GM23338 (cell line): ENCODE data around the gene MORC3. TPM values are rescaled to one million over a fixed set of nuclear protein-coding genes. Genes with fewer than 3 reads are reported as not detected.

Experiments
- ATAC-seq: fragments of 200-7000 bp; cut with Tn5 transposase; 3 replicates; pipeline ENCODE4 v1.9.1; 2020
- DNase-seq: peaks from one replicate; pipeline ENCODE4 v3.0.0-alpha.2; 2015; ENCODE audit warnings: low spot score
- H2AFZ ChIP-seq: fragments of 200-600 bp; sonication (generic); 2 replicates; pipeline ENCODE4 v1.8.0; 2016; ENCODE audit warnings: antibody characterized with exemption, mild to moderate bottlenecking, moderate library complexity
- H3F3A ChIP-seq: fragments of 200-600 bp; sonication (generic); replicated peaks from 2 replicates; pipeline ENCODE4 v1.8.0; 2017; ENCODE audit warnings: antibody characterized with exemption, mixed run types, low read depth
- H3K27ac ChIP-seq: fragments of 200-600 bp; sonication (generic); 2 replicates; pipeline ENCODE4 v1.6.1; 2016; ENCODE audit warnings: low read depth
- H3K27me3 ChIP-seq: fragments of 200-600 bp; sonication (generic); 2 replicates; pipeline ENCODE4 v1.8.0; 2016; ENCODE audit warnings: mild to moderate bottlenecking, mixed run types, moderate library complexity; ENCODE audit not compliant: insufficient read depth
- H3K36me3 ChIP-seq: fragments of 200-600 bp; sonication (generic); 2 replicates; pipeline ENCODE4 v1.8.0; 2016; ENCODE audit warnings: mild to moderate bottlenecking; ENCODE audit not compliant: insufficient read depth
- H3K4me1 ChIP-seq: fragments of 200-600 bp; sonication (generic); 2 replicates; pipeline ENCODE4 v1.8.0; 2016; ENCODE audit warnings: mild to moderate bottlenecking, moderate library complexity; ENCODE audit not compliant: insufficient read depth
- H3K4me2 ChIP-seq: fragments of 200-600 bp; sonication (generic); 2 replicates; pipeline ENCODE4 v1.7.1; 2017; ENCODE audit warnings: mixed run types
- H3K4me3 ChIP-seq: fragments of 200-600 bp; sonication (generic); 2 replicates; pipeline ENCODE4 v1.6.1; 2016; ENCODE audit warnings: mixed run types
- H3K79me2 ChIP-seq: fragments of 200-600 bp; sonication (generic); replicated peaks from 2 replicates; pipeline ENCODE4 v1.8.0; 2017; ENCODE audit warnings: mild to moderate bottlenecking; ENCODE audit not compliant: insufficient read depth
- H3K9me2 ChIP-seq: fragments of 200-600 bp; sonication (generic); 2 replicates; pipeline ENCODE4 v1.8.0; 2017; ENCODE audit not compliant: insufficient read depth
- H4K20me1 ChIP-seq: fragments of 200-600 bp; sonication (generic); replicated peaks from 2 replicates; pipeline ENCODE4 v1.8.0; 2017; ENCODE audit warnings: mild to moderate bottlenecking; ENCODE audit not compliant: insufficient read depth
- H3K27ac Mint-ChIP-seq: 2 replicates; pipeline ENCODE4 v1.8.0; 2020; ENCODE audit warnings: inconsistent platforms, mild to moderate bottlenecking, moderate library complexity, mixed read lengths
- H3K27me3 Mint-ChIP-seq: 3 replicates; pipeline ENCODE4 v1.8.0; 2022; ENCODE audit warnings: low read depth, mild to moderate bottlenecking, moderate library complexity, mixed read lengths, inconsistent platforms; ENCODE audit not compliant: insufficient read depth, poor library complexity
- H3K36me3 Mint-ChIP-seq: 3 replicates; pipeline ENCODE4 v1.8.0; 2021; ENCODE audit warnings: low read depth, mild to moderate bottlenecking, inconsistent platforms, moderate library complexity, mixed read lengths
- H3K4me1 Mint-ChIP-seq: 3 replicates; pipeline ENCODE4 v1.8.0; 2020; ENCODE audit warnings: mild to moderate bottlenecking, inconsistent platforms, mixed read lengths
- H3K4me3 Mint-ChIP-seq: 3 replicates; pipeline ENCODE4 v1.8.0; 2021; ENCODE audit warnings: moderate library complexity, mild to moderate bottlenecking, inconsistent platforms, mixed read lengths
- H3K9me3 Mint-ChIP-seq: 3 replicates; pipeline ENCODE4 v1.8.0; 2020; ENCODE audit warnings: moderate library complexity, mild to moderate bottlenecking, inconsistent platforms, mixed read lengths
- CREB1 ChIP-seq: fragments of 250-450 bp; sonication (Bioruptor Pico); IDR thresholded peaks from 2 replicates; pipeline ENCODE4 v1.5.0; 2020; ENCODE audit warnings: low read depth, mild to moderate bottlenecking, moderate library complexity
- ETS1 ChIP-seq: IDR thresholded peaks from 2 replicates; pipeline ENCODE4 v1.6.1; 2016; ENCODE audit warnings: antibody characterized with exemption
- EZH2 ChIP-seq: fragments of 200-600 bp; sonication (generic); IDR thresholded peaks from one replicate; pipeline ENCODE4 v1.8.0; 2017; ENCODE audit warnings: antibody characterized with exemption, mild to moderate bottlenecking, low read depth; ENCODE audit not compliant: unreplicated experiment
- JUNB ChIP-seq: IDR thresholded peaks from one replicate; pipeline ENCODE4 v1.6.1; 2016; ENCODE audit warnings: antibody characterized with exemption; ENCODE audit not compliant: unreplicated experiment
- NANOG ChIP-seq: IDR thresholded peaks from 2 replicates; pipeline ENCODE4 v1.6.1; 2016; ENCODE audit warnings: antibody characterized with exemption, borderline replicate concordance
- POLR2AphosphoS5 ChIP-seq: IDR thresholded peaks from 2 replicates; pipeline ENCODE4 v1.6.1; 2016; ENCODE audit warnings: antibody characterized with exemption, low read depth
- REST ChIP-seq: IDR thresholded peaks from one replicate; pipeline ENCODE4 v1.6.1; 2018; ENCODE audit warnings: antibody characterized with exemption; ENCODE audit not compliant: unreplicated experiment
- STAT1 ChIP-seq: IDR thresholded peaks from one replicate; pipeline ENCODE4 v1.6.1; 2016; ENCODE audit warnings: antibody characterized with exemption; ENCODE audit not compliant: unreplicated experiment
- ZNF331 ChIP-seq: fragments of 250-450 bp; sonication (Bioruptor Pico); IDR thresholded peaks from 2 replicates; pipeline ENCODE4 v1.5.0; 2020; ENCODE audit warnings: low read depth, mild to moderate bottlenecking, moderate library complexity
- polyA plus RNA-seq: library from polyadenylated mRNA; unstranded; fragments of >200 nt; fragmentation: Nextera tagmentation; extraction: Ambion mirVana; gene quantifications from 2 replicates; pipeline ENCODE4 v1.2.1, GENCODE V29; 2016
- total RNA-seq: library from RNA; depleted of rRNA; stranded (reverse); fragments of >200 nt; shearing (Covaris generic); gene quantifications from 2 replicates; pipeline ENCODE4 v1.2.3, GENCODE V29; 2014
- TF ChIP-seq, protein P1 (sequence below): fragments of 250-450 bp; sonication (Bioruptor Pico); IDR thresholded peaks from 2 replicates; pipeline ENCODE4 v1.5.0; 2020; ENCODE audit warnings: mild to moderate bottlenecking, moderate library complexity

The MORC3 gene
- total and polyA plus RNA-seq, 2 experiments from 2014 or later, result 11.5 to 25.4 TPM

DNA sequence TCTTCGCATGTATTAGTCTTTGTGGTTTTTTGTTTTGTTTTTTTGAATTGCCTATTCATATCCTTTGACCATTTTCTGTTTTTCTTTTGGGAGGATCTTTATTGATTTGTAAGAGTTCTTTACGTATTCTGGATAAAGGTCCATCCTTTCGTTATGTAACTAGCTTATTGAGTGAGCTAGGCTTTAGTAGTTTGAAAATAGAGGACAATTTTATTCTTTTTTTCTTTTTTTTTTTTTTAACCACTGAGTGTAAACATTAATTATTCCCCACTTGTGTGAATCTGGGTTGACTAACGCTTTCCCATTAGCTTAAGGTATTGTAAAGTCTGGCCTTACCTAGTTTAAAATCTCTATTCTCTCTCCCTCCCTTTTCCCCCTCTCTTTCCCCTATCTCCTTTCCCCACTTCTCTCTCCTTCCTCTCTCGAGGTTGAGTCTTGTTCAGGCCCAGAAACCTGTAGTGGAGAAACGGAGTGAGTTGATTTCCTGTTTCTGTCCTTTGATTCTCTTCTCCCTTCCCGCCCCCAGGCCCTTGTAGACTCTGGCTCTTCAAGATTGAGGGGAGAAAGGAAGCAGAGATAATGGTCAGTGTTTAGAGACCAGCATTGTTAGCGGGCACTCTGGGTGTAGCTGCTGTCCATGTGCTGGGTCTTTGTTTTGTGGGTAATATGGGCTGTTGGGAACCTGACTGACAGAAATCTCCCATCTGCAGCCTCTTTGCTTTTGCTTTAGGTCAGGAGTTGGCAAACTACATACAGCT, 1.5 kb downstream of the MORC3 start (continued):
- TF ChIP-seq REST (no peak), EZH2 (no peak)

- peak overlapping the region; percentile 75 for H3K27ac ChIP-seq
- ATAC-seq, result no peak
- no peak for DNase-seq
- no peaks in the 10 kb centered on the region; the same call in 2 of the 3 replicates for H3K9me3 Mint-ChIP-seq
- H3K4me2 ChIP-seq, result peak overlapping the region; percentile 83
- H3K36me3 ChIP-seq, result no peaks in the 10 kb centered on the region
- no peaks in the 10 kb centered on the region for H3F3A ChIP-seq
- H3K36me3 Mint-ChIP-seq, result peaks cover 29% of the 10 kb centered on the region; the same call in 2 of the 3 replicates
- H4K20me1 ChIP-seq, result peaks cover 30% of the 10 kb centered on the region; the same call in 1 of the 2 replicates
- H3K4me3 ChIP-seq, result peak overlapping the region; percentile 57
- H3K4me1 Mint-ChIP-seq, result peaks cover 17% of the 10 kb centered on the region
- no peaks in the 10 kb centered on the region for H3K9me2 ChIP-seq
- H3K4me3 Mint-ChIP-seq, result peak overlapping the region; percentile 93
- peaks cover 67% of the 10 kb centered on the region for H3K79me2 ChIP-seq
- H3K27me3 Mint-ChIP-seq, result peaks cover 9% of the 10 kb centered on the region
- H2AFZ ChIP-seq, result no peak overlapping the region
- no peaks in the 10 kb centered on the region for H3K27me3 ChIP-seq
- peak overlapping the region; percentile 72 for H3K27ac Mint-ChIP-seq
- peaks cover 11% of the 10 kb centered on the region; the same call in 1 of the 2 replicates for H3K4me1 ChIP-seq
- TF ChIP-seq STAT1, result no peak
- no peak for TF ChIP-seq ETS1
- no peak for TF ChIP-seq REST
- TF ChIP-seq, protein P1, sequence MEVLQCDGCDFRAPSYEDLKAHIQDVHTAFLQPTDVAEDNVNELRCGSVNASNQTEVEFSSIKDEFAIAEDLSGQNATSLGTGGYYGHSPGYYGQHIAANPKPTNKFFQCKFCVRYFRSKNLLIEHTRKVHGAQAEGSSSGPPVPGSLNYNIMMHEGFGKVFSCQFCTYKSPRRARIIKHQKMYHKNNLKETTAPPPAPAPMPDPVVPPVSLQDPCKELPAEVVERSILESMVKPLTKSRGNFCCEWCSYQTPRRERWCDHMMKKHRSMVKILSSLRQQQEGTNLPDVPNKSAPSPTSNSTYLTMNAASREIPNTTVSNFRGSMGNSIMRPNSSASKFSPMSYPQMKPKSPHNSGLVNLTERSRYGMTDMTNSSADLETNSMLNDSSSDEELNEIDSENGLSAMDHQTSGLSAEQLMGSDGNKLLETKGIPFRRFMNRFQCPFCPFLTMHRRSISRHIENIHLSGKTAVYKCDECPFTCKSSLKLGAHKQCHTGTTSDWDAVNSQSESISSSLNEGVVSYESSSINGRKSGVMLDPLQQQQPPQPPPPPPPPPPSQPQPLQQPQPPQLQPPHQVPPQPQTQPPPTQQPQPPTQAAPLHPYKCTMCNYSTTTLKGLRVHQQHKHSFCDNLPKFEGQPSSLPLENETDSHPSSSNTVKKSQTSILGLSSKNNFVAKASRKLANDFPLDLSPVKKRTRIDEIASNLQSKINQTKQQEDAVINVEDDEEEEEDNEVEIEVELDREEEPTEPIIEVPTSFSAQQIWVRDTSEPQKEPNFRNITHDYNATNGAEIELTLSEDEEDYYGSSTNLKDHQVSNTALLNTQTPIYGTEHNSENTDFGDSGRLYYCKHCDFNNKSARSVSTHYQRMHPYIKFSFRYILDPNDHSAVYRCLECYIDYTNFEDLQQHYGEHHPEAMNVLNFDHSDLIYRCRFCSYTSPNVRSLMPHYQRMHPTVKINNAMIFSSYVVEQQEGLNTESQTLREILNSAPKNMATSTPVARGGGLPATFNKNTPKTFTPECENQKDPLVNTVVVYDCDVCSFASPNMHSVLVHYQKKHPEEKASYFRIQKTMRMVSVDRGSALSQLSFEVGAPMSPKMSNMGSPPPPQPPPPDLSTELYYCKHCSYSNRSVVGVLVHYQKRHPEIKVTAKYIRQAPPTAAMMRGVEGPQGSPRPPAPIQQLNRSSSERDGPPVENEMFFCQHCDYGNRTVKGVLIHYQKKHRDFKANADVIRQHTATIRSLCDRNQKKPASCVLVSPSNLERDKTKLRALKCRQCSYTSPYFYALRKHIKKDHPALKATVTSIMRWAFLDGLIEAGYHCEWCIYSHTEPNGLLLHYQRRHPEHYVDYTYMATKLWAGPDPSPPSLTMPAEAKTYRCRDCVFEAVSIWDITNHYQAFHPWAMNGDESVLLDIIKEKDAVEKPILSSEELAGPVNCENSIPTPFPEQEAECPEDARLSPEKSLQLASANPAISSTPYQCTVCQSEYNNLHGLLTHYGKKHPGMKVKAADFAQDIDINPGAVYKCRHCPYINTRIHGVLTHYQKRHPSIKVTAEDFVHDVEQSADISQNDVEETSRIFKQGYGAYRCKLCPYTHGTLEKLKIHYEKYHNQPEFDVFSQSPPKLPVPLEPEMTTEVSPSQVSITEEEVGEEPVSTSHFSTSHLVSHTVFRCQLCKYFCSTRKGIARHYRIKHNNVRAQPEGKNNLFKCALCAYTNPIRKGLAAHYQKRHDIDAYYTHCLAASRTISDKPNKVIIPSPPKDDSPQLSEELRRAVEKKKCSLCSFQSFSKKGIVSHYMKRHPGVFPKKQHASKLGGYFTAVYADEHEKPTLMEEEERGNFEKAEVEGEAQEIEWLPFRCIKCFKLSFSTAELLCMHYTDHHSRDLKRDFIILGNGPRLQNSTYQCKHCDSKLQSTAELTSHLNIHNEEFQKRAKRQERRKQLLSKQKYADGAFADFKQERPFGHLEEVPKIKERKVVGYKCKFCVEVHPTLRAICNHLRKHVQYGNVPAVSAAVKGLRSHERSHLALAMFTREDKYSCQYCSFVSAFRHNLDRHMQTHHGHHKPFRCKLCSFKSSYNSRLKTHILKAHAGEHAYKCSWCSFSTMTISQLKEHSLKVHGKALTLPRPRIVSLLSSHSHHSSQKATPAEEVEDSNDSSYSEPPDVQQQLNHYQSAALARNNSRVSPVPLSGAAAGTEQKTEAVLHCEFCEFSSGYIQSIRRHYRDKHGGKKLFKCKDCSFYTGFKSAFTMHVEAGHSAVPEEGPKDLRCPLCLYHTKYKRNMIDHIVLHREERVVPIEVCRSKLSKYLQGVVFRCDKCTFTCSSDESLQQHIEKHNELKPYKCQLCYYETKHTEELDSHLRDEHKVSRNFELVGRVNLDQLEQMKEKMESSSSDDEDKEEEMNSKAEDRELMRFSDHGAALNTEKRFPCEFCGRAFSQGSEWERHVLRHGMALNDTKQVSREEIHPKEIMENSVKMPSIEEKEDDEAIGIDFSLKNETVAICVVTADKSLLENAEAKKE (CRISPR knock-in tag), result no peak
- no peak for TF ChIP-seq NANOG
- no peak for TF ChIP-seq JUNB
- TF ChIP-seq CREB1, result no peak
- no peak for TF ChIP-seq POLR2AphosphoS5
- TF ChIP-seq ZNF331, result no peak
These were observed 2.1 kb downstream of the MORC3 start for GRCh38 chr21:36322083-36322424.
